DOHH2 (cell line): ENCODE measurements around the gene HSDL2.

Experiments
- EZH2phosphoT487 ChIP-seq: fragments of 200-600 bp; sonication (generic); IDR thresholded peaks from 2 replicates; pipeline ENCODE4 v1.6.1; 2017; ENCODE audit warnings: borderline replicate concordance, mild to moderate bottlenecking, antibody characterized with exemption, low read length, moderate library complexity, mixed read lengths
- TF ChIP-seq, protein P1 (sequence below): fragments of 200-600 bp; sonication (generic); IDR thresholded peaks from one replicate; pipeline ENCODE4 v1.5.1; 2014; ENCODE audit warnings: antibody characterized with exemption, mild to moderate bottlenecking, low read depth, low read length; ENCODE audit not compliant: poor library complexity, severe bottlenecking

DNA sequence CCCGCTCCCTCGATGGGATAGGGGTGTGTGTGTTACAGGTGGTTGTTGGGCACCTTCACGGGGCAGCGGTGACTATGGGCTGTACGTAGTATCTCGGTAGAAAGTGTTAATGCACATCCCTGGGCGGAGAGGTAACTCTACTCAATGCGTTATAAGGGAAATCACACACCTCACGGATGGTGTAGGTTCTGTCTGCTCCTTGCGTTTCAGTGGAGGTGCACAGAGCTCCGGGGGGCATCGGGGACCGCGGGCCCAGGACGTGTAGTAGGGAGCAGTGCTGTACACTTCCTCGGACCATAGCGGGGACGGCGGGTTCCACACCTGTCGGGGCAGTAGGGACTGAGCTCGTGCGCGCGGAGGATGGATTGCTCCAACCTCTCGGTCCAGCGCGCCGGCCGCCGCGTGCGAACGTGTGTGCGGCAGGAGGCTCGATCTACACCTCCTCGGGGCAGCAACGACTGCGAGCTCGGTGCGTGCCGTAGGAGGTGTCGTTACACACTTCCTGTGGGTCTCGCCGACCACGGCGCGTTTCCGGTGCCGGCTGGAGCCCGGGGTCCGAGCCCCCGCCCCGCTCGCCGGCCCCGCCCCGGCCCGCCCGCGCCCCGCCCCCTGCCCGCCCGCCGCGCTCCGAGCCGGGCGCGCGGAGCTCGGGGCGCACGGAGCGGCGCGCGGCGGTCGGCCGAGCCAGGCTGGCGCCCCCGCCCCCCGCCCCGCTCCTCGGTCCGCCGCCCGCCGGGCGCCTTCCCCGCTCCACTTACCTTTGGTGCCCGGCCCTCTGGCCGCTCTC is 106.5 kb downstream of the HSDL2 start, which contains the start of gene KIAA1958:
- TF ChIP-seq, protein P1, sequence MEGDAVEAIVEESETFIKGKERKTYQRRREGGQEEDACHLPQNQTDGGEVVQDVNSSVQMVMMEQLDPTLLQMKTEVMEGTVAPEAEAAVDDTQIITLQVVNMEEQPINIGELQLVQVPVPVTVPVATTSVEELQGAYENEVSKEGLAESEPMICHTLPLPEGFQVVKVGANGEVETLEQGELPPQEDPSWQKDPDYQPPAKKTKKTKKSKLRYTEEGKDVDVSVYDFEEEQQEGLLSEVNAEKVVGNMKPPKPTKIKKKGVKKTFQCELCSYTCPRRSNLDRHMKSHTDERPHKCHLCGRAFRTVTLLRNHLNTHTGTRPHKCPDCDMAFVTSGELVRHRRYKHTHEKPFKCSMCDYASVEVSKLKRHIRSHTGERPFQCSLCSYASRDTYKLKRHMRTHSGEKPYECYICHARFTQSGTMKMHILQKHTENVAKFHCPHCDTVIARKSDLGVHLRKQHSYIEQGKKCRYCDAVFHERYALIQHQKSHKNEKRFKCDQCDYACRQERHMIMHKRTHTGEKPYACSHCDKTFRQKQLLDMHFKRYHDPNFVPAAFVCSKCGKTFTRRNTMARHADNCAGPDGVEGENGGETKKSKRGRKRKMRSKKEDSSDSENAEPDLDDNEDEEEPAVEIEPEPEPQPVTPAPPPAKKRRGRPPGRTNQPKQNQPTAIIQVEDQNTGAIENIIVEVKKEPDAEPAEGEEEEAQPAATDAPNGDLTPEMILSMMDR, result no peak
- no peak for TF ChIP-seq EZH2phosphoT487
